RPMI8226 (cell line): ENCODE data around the gene CALCR.
"Not testable (repeated sequence)": the region's sequence is repeated elsewhere in the genome, so short reads cannot be mapped to it uniquely, and the experiment has no call there.

Source experiments
- DNase-seq: peaks from one replicate; pipeline ENCODE4 v3.0.0-alpha.2; 2015

CALCR gene

GRCh38 chr7:93574646-93575554 is at the start of gene CALCR:
TSS of gene CALCR (minus strand) at chr7:93574724. CDS start at chr7:93486981, 87,743 bp downstream.
- DNase-seq, result no peak

- no peak for DNase-seq
These were observed 49.3 kb upstream of the CALCR start for GRCh38 chr7:93623816-93624215.

GRCh38 chr7:93622036-93623033 is 47.8 kb upstream of the CALCR start:
- DNase-seq, result peak; percentile 22

GRCh38 chr7:93620864-93621263 is 46.3 kb upstream of the CALCR start:
- DNase-seq, result no peak

GRCh38 chr7:93620057-93620456 is 45.5 kb upstream of the CALCR start:
- no peak for DNase-seq

GRCh38 chr7:93601363-93601762 is 26.8 kb upstream of the CALCR start:
- peak; percentile 10 for DNase-seq

- no peak for DNase-seq
These were observed 19.7 kb upstream of the CALCR start for GRCh38 chr7:93594250-93594649.

GRCh38 chr7:93592588-93593266 is 18.2 kb upstream of the CALCR start:
- no peak for DNase-seq

GRCh38 chr7:93591224-93592050 is 16.9 kb upstream of the CALCR start:
- DNase-seq, result not testable (repeated sequence)

GRCh38 chr7:93586479-93586865 is 11.9 kb upstream of the CALCR start:
- not testable (repeated sequence) for DNase-seq

- DNase-seq, result not testable (repeated sequence)
These were observed 11.4 kb upstream of the CALCR start for GRCh38 chr7:93585694-93586478.

- no peak for DNase-seq
These were observed 4.9 kb upstream of the CALCR start for GRCh38 chr7:93579431-93579830.

GRCh38 chr7:93578762-93579161 is 4.2 kb upstream of the CALCR start:
- DNase-seq, result no peak

GRCh38 chr7:93575555-93576399 is 1.3 kb upstream of the CALCR start:
- no peak for DNase-seq

GRCh38 chr7:93574269-93574645 is 267 bp downstream of the CALCR start:
- no peak for DNase-seq

- no peak for DNase-seq
These were observed 5.3 kb downstream of the CALCR start for GRCh38 chr7:93569189-93569588.

GRCh38 chr7:93566876-93567275 is 7.6 kb downstream of the CALCR start:
- no peak for DNase-seq

- no peak for DNase-seq
These were observed 10.9 kb downstream of the CALCR start for GRCh38 chr7:93563584-93563983.

- DNase-seq, result no peak
These were observed 11.6 kb downstream of the CALCR start for GRCh38 chr7:93562936-93563335.

- DNase-seq, result no peak
These were observed 12.4 kb downstream of the CALCR start for GRCh38 chr7:93562106-93562505.
